ENCODE measurements around the gene GTPBP4.
"Not testable (repeated sequence)": the region's sequence is repeated elsewhere in the genome, so short reads cannot be mapped to it uniquely, and the experiment has no call there.

GTPBP4 gene

DNA sequence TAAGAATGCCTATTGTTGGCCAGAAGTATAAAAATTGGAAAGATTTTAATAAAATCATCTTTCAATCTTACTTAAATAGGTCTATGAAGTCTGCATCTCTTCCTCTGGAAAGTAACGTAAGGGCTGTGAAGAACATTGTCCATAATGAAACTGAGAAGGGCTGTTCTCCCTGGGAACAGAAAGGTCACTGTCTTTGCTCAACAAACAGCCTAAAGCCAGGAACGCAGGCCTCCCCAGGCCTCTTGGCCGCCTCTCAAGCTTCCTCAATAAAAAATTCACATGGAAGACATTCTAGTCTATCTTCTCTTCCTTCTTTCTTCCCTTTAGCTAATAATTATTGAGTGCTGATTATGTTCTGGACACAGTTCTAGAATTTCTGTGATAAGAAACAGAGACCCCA lies 46.5 kb downstream of the GTPBP4 start:
- DNase-seq: no peak

- no peak for DNase-seq
Observed at GRCh38 chr10:1035201-1035600, 47.0 kb downstream of the GTPBP4 start.

- DNase-seq: peak; percentile 13 to 15
Observed at GRCh38 chr10:1036341-1036791, 48.1 kb downstream of the GTPBP4 start.

DNA sequence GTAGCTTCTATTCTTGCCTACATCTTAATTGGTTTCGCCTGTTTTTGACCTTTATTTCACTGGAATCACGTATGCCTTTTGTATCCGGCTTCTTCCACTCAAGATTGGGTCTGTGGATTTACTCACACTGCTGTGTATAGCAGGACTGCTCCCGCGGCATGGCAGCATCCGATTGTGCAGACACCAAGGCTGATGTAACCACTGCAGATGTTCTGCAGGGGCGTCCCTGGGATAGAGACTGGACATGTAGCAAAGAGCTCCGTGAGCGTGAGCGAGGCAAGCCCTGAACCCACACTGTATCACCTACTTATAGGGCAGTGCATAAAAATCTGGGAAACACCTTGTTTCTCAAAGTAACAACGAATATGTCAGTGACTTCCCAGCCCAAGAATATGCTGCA lies 48.9 kb downstream of the GTPBP4 start:
- DNase-seq: no peak

DNA sequence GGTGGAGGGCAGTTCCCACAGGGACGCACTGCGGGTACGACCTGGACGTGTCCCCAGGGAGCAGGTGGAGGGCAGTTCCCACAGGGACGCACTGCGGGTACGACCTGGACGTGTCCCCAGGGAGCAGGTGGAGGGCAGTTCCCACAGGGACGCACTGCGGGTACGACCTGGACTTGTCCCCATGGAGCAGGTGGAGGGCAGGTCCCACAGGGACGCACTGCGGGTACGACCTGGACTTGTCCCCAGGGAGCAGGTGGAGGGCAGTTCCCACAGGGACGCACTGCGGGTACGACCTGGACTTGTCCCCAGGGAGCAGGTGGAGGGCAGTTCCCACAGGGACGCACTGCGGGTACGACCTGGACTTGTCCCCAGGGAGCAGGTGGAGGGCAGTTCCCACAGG lies 50.5 kb downstream of the GTPBP4 start:
- not testable (repeated sequence) for DNase-seq

GRCh38 chr10:1040133-1040532 lies 51.9 kb downstream of the GTPBP4 start:
- no peak for DNase-seq

DNA sequence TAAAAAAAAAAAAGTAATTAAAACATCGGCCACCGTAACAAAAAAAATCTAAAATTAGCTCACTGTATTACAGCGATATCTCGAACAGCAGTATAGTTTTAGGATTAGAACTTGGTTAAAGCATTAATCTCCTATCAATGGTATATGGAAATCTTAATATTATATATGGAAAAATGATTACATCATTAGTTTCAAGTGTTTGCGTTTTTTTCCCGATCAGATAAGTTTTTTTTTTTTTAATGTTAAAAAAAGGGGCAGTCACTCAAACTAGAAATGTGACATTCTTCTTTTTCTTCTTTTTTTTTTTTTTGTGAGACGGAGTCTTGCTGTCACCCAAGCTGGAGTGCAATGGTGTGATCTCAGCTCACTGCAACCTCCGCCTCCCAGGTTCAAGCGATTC lies 53.3 kb downstream of the GTPBP4 start:
- no peak for DNase-seq

- DNase-seq: no peak
Observed at GRCh38 chr10:1043532-1043995, 55.3 kb downstream of the GTPBP4 start.

GRCh38 chr10:1044146-1044545 lies 55.9 kb downstream of the GTPBP4 start:
- no peak for DNase-seq

- DNase-seq: no peak
Observed at GRCh38 chr10:1044964-1045363, 56.7 kb downstream of the GTPBP4 start.

- no peak for DNase-seq
Observed at GRCh38 chr10:1045415-1045814, 57.2 kb downstream of the GTPBP4 start.

GRCh38 chr10:1047937-1048336 lies 59.7 kb downstream of the GTPBP4 start:
- DNase-seq: no peak

DNA sequence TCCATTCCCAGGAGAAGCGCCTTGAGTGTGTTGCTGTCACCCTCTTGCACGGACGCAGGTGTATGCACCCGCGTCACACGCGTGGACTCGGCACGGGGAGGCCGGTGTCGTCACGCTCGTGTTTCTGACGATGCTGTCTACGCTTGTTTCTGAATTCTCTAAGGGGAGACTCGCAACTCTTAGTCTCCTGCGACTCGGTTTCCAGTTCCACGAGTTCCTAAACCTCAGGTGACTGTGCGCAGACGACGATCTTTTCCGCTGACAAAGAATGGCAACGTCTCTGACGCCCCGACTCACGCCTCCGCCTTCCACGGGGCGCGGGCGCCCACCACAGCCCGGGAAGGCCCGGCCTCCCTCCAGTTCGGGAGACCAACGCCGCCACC lies 60.1 kb downstream of the GTPBP4 start:
- no peak for DNase-seq

- DNase-seq: peak; percentile 96 to 97
Observed at GRCh38 chr10:1048732-1049424, 60.6 kb downstream of the GTPBP4 start, which contains the start of gene IDI1. Gene IDI1 (minus strand): TSS chr10:1049119. CDS start chr10:1049003, 116 bp downstream.

DNA sequence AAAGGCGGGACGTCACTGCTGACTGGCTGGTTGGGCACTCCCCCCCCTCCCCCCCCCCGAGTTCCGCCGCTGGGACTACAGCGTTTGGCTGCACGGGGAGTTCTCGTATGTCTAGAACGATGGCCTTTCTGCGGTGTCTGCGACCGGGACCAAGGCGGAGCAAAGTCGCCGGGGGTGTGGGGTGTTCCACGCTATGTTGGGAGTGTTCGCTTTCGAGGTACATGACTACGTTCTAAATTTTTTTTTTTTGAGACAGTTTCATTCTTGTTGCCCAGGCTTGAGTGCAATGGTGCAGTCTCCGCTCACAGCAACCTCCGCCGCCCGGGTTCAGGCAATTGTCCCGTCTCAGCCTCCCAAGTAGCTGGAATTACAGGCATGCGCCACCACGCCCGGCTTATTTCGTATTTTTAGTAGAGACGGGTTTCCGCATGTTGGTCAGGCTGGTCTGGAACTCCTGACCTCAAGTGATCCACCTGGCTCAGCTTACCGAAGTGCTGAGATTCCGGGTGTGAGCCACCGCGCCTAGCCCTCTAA lies 61.3 kb downstream of the GTPBP4 start:
- no peak for DNase-seq

- no peak for DNase-seq
Observed at GRCh38 chr10:1050145-1050544, 61.9 kb downstream of the GTPBP4 start.

DNA sequence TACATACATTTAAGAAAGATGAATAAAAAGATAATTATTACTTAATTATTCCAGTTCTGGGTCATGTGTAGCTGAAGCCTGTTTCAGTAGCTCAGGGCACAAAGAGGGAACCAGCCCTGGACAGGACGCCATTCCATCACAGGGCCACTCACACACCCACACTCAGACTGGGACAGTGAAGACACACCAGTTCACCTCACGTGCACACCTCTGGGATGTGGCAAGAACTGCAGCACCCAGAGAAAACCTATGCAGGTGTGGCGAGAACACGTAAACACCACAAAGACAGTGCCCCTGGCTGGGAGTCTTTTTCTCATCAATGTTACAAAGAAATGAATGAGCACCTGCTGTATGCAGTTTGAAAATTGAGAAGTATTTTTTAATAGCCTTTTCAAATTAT lies 62.3 kb downstream of the GTPBP4 start:
- peak; percentile 21 to 26 for DNase-seq

DNA sequence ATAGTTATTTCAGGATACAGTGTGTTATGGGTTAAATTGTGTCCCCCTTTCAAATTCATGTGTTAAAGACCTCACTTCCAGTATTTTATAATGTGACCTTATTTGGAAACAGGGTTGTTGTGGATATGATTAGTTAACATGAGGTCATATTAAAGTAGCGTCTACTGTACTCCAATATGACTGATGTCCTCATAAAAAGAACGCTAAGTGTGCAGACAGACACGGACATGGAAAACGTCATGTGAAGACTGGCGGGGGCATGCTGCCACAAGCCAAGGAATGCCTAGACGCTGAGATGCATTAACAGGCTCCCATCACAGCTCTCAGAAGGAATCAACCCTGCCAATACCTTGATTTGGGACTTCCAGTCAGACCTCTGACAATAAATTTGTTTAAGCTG lies 66.5 kb downstream of the GTPBP4 start:
- no peak for DNase-seq

GRCh38 chr10:1056326-1057105 lies 68.3 kb downstream of the GTPBP4 start, which contains the start of gene WDR37:
Gene WDR37 (plus strand): TSS chr10:1056385. CDS start chr10:1072156, 15,771 bp downstream.
- peak; percentile 45 to 60 for DNase-seq

- DNase-seq: no peak
Observed at GRCh38 chr10:1057106-1057657, 68.9 kb downstream of the GTPBP4 start.

GRCh38 chr10:1058017-1058416 lies 69.8 kb downstream of the GTPBP4 start:
- no peak for DNase-seq

DNA sequence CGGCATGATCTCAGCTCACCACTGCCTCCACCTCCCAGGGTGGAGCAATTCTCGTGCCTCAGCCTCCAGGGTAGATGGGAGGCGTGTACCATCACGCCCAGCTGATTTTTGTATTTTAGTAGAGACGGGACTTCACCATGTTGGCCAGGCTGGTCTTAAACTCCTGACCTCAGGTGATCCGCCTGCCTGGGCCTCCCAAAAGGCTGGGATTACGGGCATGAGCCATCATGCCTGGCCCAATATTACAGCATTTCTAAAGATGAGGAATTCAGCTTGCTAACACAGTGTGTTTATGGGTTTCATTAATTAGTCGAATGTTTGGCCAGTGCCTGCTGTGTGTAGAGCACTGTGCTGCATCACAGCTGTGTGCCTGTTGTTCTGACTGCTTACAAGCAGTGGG lies 71.7 kb downstream of the GTPBP4 start:
- no peak for DNase-seq

Measured in SHP77 (cell line).